Glomerular visceral epithelial cell (primary cell): ENCODE results near the gene GANAB.
A peak's percentile ranks its signal among the peaks of the same experiment; 100 is the strongest.
"Not testable (repeated sequence)": the region's sequence is repeated elsewhere in the genome, so short reads cannot be mapped to it uniquely, and the experiment has no call there.

Experiments used
- DNase-seq: peaks from one replicate; pipeline ENCODE4 v3.0.0-alpha.2; 2016; ENCODE audit errors: extremely low spot score

The GANAB gene

DNA sequence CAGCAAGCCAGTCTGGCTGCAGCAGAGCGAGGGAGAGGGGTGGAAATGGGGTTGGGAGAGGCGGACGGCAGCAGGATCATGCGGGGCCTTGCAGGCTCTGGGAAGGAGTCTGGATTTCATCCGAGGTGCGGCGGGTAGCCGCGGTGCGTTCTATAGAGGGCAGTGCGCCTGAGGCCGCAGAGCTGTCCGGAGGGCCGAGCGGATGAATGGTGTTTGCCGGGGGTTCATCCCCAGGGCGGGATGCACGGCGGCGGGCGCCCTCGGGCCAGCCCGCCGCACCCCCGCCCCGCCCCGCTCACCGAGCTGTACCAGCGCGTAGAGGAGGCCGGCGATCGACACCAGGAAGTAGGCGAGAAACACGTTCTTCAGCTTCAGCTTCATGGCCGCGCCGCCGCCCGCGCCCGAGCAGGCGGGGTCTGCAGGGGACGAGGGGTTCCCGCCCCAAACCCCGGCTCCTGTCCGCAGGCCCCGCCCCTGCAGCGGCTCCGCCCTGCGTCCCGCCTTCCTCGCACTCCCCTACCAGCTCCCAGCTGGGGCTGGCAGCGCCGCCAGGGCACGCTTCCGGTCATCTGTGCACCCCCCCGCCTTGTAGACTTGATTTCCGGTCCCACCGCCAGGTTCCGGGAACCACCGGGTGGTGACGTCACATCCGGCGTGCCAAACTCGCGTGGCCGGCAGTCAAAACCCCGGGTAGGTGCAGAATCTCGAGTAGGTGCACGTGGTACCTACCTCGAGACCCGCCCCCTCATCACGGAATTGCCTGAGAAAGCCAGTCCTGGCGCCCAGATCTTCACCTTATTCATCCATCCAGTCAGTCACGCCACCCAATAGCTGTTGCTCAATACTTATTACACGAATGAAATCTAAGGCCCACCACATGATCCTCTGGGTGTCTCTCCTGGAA lies 24.6 kb downstream of the GANAB start, which contains the start of gene B3GAT3:
Gene B3GAT3, minus strand, starts transcription at position 420 of the 904 bp plus-strand sequence. Its CDS starts 39 bp downstream, at position 381.
- peak; percentile 99 for DNase-seq

GRCh38 chr11:62621027-62621566 lies 25.3 kb downstream of the GANAB start:
- no peak for DNase-seq

DNA sequence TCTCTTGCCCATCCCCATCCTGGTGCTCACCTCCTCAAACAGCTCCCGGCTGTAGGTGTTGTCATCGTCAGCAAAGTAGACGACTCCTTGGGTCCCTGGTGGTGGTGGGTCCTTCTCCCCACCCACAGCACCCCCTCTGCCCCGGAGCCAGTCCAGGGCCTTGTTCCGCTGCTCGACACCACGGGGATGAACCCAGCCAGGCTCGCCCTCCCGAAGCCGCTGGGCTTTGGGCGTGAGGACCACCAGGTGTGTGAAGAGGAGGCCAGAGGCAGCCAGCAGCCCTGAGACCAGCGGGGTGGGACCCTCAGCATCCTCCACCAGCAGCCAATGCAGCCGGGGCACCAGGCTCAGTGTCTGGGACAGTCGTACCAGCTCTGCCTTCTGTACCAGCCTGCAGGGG lies 29.5 kb downstream of the GANAB start:
- DNase-seq: not testable (repeated sequence)

DNA sequence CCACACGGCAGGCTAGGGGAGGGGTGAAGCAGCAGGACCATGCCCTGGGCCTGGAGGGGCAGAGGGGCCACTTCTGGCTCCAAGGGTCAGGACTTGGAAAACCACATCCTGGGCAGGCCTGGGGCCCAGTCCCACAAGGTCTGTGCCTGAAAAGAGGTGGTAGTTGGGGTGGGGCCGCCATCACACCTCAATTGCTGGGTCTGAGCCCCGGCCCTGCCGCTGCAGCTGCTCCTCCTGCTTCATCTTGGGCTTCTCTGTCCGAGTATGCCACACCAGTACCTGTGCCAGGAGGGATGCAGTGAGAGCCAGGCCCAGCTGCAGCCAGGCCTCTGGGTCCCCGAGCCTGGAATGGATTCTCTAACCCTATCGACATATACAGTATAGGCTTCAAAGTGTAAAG lies 30.9 kb downstream of the GANAB start:
- no peak for DNase-seq

DNA sequence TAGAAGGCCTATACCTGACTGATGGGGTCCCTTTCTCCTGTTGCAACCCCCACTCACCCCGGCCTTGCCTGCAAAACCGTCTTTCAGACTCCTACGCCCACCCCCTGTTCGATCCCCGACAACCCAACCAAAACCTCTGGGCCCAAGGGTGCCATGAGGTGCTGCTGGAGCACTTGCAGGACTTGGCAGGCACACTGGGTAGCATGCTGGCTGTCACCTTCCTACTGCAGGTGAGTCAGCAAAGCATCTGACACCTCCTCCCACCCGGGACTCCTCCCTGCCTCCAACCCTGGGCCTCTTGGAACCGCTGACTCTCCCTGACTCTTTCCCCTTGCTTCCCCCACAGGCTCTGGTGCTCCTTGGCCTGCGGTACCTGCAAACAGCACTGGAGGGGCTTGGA lies 32.1 kb downstream of the GANAB start:
- peak; percentile 31 for DNase-seq

- no peak for DNase-seq
These were observed 33.1 kb downstream of the GANAB start for GRCh38 chr11:62613291-62613778.

DNA sequence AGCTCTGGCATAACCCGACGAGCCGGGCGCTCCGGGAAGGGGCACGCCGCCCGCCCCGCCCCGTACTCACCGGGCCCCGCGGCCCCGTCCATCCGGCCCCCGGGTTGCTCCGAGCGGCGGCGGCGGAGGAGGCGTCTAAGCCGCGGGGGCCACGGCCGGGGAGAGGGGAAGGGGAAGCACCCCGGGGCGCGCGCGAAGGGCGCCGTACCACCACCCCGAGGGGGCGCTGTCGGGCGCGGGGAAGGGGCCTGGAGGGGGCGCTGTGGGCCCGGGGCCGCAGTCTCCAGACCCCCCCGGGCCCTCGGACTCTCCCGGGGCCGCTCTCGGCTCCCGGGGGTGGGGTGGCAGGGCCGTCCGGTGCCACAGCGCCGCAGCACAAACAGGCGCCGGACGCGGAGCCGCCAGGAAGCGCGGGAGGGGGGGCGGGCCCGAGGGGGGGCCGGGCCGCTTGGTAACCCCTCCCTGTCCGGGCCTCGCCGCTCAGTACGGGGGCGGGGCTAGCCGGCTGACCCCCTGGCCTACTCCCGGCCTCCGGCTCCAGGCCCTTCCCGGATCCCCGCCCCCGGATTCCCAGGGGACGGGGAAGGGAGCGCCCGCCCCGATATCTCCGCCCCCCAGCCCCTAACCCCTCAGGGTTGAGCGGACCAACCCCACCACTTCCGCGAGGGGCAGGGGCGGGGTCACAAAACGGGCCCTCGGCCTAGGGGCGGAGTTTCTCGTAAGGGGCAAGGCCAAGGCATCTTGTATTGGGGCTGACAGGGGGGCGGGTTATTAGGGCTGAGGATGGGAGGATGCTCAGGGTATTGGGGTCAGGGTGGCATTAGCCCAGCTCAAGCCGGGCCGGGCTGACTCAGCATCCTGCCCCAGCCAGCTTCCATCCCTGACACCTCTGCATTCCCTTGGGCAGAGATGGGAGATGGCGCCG lies 33.8 kb downstream of the GANAB start, which contains the start of the genes EML3 and ROM1:
Gene EML3, minus strand, starts transcription at position 410 of the 925 bp plus-strand sequence. Its CDS starts 318 bp downstream, at position 92.
Gene ROM1, plus strand, starts transcription at position 892 of the 925 bp plus-strand sequence. Its CDS starts 25 bp downstream, at position 917.
- peak; percentile 88 for DNase-seq

DNA sequence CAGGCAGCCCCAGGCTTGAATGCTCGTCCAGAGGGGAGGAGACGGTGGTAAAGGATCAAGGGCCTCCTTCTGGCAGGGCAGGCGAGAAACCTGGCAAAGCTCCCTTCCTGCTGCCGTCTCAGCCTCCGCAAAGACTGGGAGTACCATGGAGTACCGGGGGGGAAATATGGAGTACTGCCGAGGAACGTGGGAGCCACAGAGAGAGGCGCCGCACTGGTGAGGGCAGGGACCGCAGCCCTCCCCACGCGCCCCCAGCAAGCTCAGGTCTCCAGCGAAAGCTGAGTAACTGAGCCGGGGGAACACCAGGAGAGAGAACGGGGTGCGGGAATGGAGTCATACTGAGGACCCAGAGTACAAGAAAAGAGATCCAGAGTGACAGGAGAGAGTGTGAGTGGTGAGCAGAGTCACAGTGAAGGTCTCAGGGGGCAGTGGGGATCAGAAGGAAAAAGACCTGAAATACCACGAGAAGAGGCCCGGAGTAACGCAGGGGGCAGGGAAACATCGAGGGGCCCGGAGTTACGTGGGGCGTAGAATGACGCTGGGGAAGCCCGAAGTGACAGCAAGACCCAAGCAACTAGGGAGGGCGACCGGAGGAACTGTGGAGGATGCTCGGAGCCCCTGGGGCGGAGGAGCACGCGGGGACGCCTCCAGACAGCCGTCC lies 34.6 kb downstream of the GANAB start:
- DNase-seq: peak; percentile 51

- DNase-seq: no peak
These were observed 35.4 kb downstream of the GANAB start for GRCh38 chr11:62610814-62611704.

- DNase-seq: no peak
These were observed 36.0 kb downstream of the GANAB start for GRCh38 chr11:62610403-62610802.

- no peak for DNase-seq
These were observed 37.6 kb downstream of the GANAB start for GRCh38 chr11:62608776-62609175.

DNA sequence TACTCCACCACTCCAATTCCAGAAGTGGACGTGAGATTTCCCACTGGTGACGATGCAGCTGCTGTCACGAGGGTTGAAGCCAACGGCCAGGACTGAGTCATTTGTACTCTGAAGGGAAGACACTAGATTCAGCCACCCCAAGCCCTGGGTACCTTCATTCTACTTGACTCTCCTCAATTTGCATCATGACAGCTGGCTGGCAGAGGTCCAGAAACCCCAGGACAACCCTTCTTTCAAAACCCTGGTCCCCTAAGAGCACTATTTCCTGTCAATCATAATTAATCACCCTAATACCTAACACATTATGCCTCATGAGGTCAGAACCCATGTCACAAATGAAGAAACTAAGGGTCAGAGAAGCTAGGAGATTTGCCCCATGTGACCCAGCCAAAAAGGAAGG lies 38.7 kb downstream of the GANAB start:
- DNase-seq: no peak

GRCh38 chr11:62605902-62606301 lies 40.5 kb downstream of the GANAB start:
- no peak for DNase-seq

- DNase-seq: no peak
These were observed 40.9 kb downstream of the GANAB start for GRCh38 chr11:62605467-62605866.

GRCh38 chr11:62604460-62605120 lies 41.8 kb downstream of the GANAB start:
- DNase-seq: no peak

DNA sequence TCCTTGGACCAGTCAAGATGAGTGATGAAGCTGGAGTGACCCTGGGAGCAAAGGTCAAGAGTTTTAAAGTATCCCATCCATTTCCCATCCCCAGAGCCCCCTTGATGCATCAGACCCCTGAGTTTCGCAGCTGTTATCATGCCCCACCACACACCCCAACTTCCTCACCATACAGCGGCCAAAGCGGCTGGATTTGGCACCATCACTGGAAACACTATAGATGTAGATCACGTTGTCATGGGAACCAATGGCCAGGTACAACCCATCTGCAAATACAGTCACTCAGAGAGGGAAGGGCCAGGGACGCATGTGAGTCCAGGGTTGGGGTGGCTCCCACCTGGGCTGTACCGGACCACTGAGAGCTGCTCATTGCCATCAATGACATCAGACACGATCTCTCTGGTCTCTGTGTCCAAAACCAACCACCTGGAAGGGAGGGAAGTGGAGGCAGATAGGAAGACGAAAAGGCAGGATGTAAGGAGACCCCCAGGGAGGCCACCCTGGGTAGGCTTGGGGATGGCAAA lies 42.6 kb downstream of the GANAB start:
- no peak for DNase-seq

GRCh38 chr11:62603072-62603408 lies 43.4 kb downstream of the GANAB start:
- DNase-seq: no peak

GRCh38 chr11:62602141-62603071 lies 44.0 kb downstream of the GANAB start:
- no peak for DNase-seq
